T-helper 17 cell (primary cell): Measurements from ENCODE around the gene SON. TPM values are rescaled to one million over a fixed set of nuclear protein-coding genes. Genes with fewer than 3 reads are reported as not detected.
A peak's percentile ranks its signal among the peaks of the same experiment; 100 is the strongest.

Experiments used
- ATAC-seq: fragments of 150-1000 bp; cut with Tn5 transposase; 2 replicates; pipeline ENCODE4 v1.10.0; 2021; ENCODE audit warnings: mild to moderate bottlenecking, moderate library complexity
- DNase-seq, 3 donors: peaks; one replicate each; pipeline versions ENCODE4 v3.0.0 to v3.0.0-alpha.2; 2020 to 2021
- H3K9me3 ChIP-seq: one replicate; pipeline ENCODE4 v1.7.0; 2013; ENCODE audit warnings: low read length, mild to moderate bottlenecking; ENCODE audit not compliant: control insufficient read depth, poor library complexity, severe bottlenecking
- H3K27ac Mint-ChIP-seq: one replicate; pipeline ENCODE4 v1.8.0; 2022; ENCODE audit warnings: mild to moderate bottlenecking, moderate library complexity, mixed read lengths
- H3K27me3 Mint-ChIP-seq: one replicate; pipeline ENCODE4 v1.8.0; 2022; ENCODE audit warnings: mixed read lengths
- H3K36me3 Mint-ChIP-seq: one replicate; pipeline ENCODE4 v1.8.0; 2022; ENCODE audit warnings: low read depth, mixed read lengths
- H3K4me1 Mint-ChIP-seq: one replicate; pipeline ENCODE4 v1.8.0; 2022; ENCODE audit warnings: mild to moderate bottlenecking, mixed read lengths
- H3K4me3 Mint-ChIP-seq: one replicate; pipeline ENCODE4 v1.8.0; 2022; ENCODE audit warnings: mild to moderate bottlenecking, moderate library complexity, mixed read lengths
- total RNA-seq, 4 donors: library from RNA in 2 of 4; stranded (reverse) in 2 of 4; gene quantifications; one replicate each; pipeline ENCODE4 v1.2.3 and lab custom pipeline; 2022 to 2026

SON gene
- total RNA-seq, 2 donors from 2014 or later, result 324 to 380 TPM

- H3K9me3 ChIP-seq, result no peaks in the 10 kb centered on the region
- Mint-ChIP-seq H3K27ac (no peak overlapping the region), H3K27me3 (no peaks in the 10 kb centered on the region), H3K36me3 (peaks cover 10% of the 10 kb centered on the region), H3K4me3 (no peak overlapping the region), H3K4me1 (peaks cover 29% of the 10 kb centered on the region)
- no peak for ATAC-seq
- no peak for DNase-seq
These were observed 8.8 kb downstream of the SON start for GRCh38 chr21:33551664-33552063.

- DNase-seq, result no peak
- peak; percentile 15 for ATAC-seq
- Mint-ChIP-seq H3K4me1 (peaks cover 30% of the 10 kb centered on the region), H3K36me3 (peaks cover 10% of the 10 kb centered on the region), H3K4me3 (peak overlapping the region; percentile 31), H3K27me3 (no peaks in the 10 kb centered on the region), H3K27ac (peak overlapping the region; percentile 64)
- no peaks in the 10 kb centered on the region for H3K9me3 ChIP-seq
These were observed 9.5 kb downstream of the SON start for GRCh38 chr21:33552093-33552998.

- H3K27me3 Mint-ChIP-seq, result no peaks in the 10 kb centered on the region
- H3K4me1 Mint-ChIP-seq, result peaks cover 30% of the 10 kb centered on the region
- H3K9me3 ChIP-seq, result no peaks in the 10 kb centered on the region
- DNase-seq, result no peak
- peak; percentile 13 for ATAC-seq
- peaks cover 10% of the 10 kb centered on the region for H3K36me3 Mint-ChIP-seq
- H3K27ac Mint-ChIP-seq, result peak overlapping the region; percentile 64
- peak overlapping the region; percentile 41 for H3K4me3 Mint-ChIP-seq
These were observed 10.3 kb downstream of the SON start for GRCh38 chr21:33552999-33553598.

- H3K4me1 Mint-ChIP-seq, result peaks cover 30% of the 10 kb centered on the region
- H3K27me3 Mint-ChIP-seq, result no peaks in the 10 kb centered on the region
These were observed 11.6 kb downstream of the SON start for GRCh38 chr21:33554236-33554981.

DNA sequence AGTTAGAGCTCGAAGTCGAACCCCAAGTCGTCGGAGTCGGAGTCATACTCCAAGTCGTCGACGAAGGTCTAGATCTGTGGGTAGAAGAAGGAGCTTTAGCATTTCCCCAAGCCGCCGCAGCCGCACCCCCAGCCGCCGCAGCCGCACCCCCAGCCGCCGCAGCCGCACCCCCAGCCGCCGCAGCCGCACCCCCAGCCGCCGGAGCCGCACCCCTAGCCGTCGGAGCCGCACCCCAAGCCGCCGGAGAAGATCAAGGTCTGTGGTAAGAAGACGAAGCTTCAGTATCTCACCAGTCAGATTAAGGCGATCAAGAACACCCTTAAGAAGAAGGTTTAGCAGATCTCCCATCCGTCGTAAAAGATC is 12.1 kb downstream of the SON start:
- peaks cover 25% of the 10 kb centered on the region for H3K4me1 Mint-ChIP-seq
- ATAC-seq, result no peak
- H3K36me3 Mint-ChIP-seq, result peaks cover 11% of the 10 kb centered on the region
- no peaks in the 10 kb centered on the region for H3K27me3 Mint-ChIP-seq
- DNase-seq, result no peak
- H3K4me3 Mint-ChIP-seq, result no peak overlapping the region
- no peaks in the 10 kb centered on the region for H3K9me3 ChIP-seq
- H3K27ac Mint-ChIP-seq, result peak overlapping the region; percentile 83

More at GRCh38 chr21:33554236-33554981, 11.6 kb downstream of the SON start:
- Mint-ChIP-seq H3K27ac (peak overlapping the region; percentile 83), H3K36me3 (peaks cover 11% of the 10 kb centered on the region), H3K4me3 (peak overlapping the region; percentile 55)
- ATAC-seq (no peak), DNase-seq (no peak)
- no peaks in the 10 kb centered on the region for H3K9me3 ChIP-seq

DNA sequence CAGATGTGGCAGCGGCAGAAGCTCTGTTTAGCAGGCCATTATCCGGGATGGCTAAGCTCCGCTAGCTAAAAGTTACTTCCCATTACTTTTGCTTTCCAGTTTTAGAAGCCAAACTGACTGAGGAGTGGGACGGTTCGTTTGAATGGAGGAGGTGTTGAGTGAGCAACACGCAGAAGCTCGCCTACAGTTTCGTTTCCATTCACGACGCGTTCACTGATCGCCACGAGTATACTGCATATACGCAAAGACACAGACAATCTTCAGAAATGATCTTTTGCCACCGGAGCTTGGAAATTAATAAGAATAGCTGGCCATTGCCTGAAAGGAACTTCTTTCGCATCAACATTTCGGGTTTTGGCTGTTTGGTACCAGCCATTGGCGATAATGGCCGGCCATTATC is 14.6 kb downstream of the SON start:
- Mint-ChIP-seq H3K27ac (no peak overlapping the region), H3K4me3 (no peak overlapping the region), H3K36me3 (peaks cover 13% of the 10 kb centered on the region), H3K4me1 (peaks cover 34% of the 10 kb centered on the region), H3K27me3 (no peaks in the 10 kb centered on the region)
- no peaks in the 10 kb centered on the region for H3K9me3 ChIP-seq
- no peak for DNase-seq
- ATAC-seq, result no peak

- no peak for DNase-seq
- peak overlapping the region; percentile 7 for H3K4me3 Mint-ChIP-seq
- peak overlapping the region; percentile 51 for H3K27ac Mint-ChIP-seq
- H3K4me1 Mint-ChIP-seq, result peaks cover 39% of the 10 kb centered on the region
- ATAC-seq, result no peak
- H3K9me3 ChIP-seq, result no peaks in the 10 kb centered on the region
- H3K36me3 Mint-ChIP-seq, result peaks cover 15% of the 10 kb centered on the region
- H3K27me3 Mint-ChIP-seq, result no peaks in the 10 kb centered on the region
These were observed 16.1 kb downstream of the SON start for GRCh38 chr21:33558777-33559421.

GRCh38 chr21:33559813-33560212 is 17.0 kb downstream of the SON start:
- no peak for ATAC-seq
- H3K9me3 ChIP-seq, result no peaks in the 10 kb centered on the region
- Mint-ChIP-seq H3K27ac (no peak overlapping the region), H3K4me1 (peaks cover 32% of the 10 kb centered on the region), H3K27me3 (no peaks in the 10 kb centered on the region), H3K4me3 (no peak overlapping the region), H3K36me3 (peaks cover 10% of the 10 kb centered on the region)
- DNase-seq, result no peak

GRCh38 chr21:33560965-33561364 is 18.1 kb downstream of the SON start:
- Mint-ChIP-seq H3K27me3 (no peaks in the 10 kb centered on the region), H3K36me3 (peaks cover 10% of the 10 kb centered on the region), H3K27ac (peak overlapping the region; percentile 84), H3K4me1 (peaks cover 27% of the 10 kb centered on the region), H3K4me3 (no peak overlapping the region)
- no peaks in the 10 kb centered on the region for H3K9me3 ChIP-seq
- ATAC-seq (no peak), DNase-seq (no peak)

GRCh38 chr21:33561373-33561772 is 18.5 kb downstream of the SON start:
- H3K9me3 ChIP-seq, result no peaks in the 10 kb centered on the region
- ATAC-seq, result no peak
- DNase-seq, result no peak
- Mint-ChIP-seq H3K36me3 (peaks cover 8% of the 10 kb centered on the region), H3K27ac (peak overlapping the region; percentile 84), H3K4me1 (peaks cover 23% of the 10 kb centered on the region), H3K4me3 (no peak overlapping the region), H3K27me3 (no peaks in the 10 kb centered on the region)

GRCh38 chr21:33562389-33562788 is 19.6 kb downstream of the SON start:
- peaks cover 21% of the 10 kb centered on the region for H3K4me1 Mint-ChIP-seq
- H3K9me3 ChIP-seq, result no peaks in the 10 kb centered on the region
- DNase-seq, result no peak
- no peak for ATAC-seq
- H3K27ac Mint-ChIP-seq, result peak overlapping the region; percentile 19
- no peaks in the 10 kb centered on the region for H3K27me3 Mint-ChIP-seq
- H3K36me3 Mint-ChIP-seq, result peaks cover 8% of the 10 kb centered on the region
- H3K4me3 Mint-ChIP-seq, result no peak overlapping the region

DNA sequence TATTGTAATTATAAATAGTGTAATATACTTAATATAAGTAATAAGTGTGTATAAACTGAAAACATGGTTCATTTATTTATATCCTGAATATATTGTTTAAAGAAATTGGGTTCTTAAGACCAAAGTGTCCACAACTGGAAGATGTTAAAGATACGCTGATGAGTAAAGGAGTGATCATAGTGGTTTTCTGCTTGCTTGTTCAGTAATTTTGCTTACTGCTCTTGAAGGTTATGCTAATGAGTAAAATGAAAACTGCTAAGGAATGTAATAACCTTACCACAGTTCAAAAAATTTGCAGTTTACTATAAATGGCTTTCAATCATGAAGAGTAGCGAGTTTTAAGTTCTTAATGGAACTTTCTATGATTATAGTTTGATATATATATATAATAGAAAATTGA is 23.7 kb downstream of the SON start:
- Mint-ChIP-seq H3K4me3 (no peak overlapping the region), H3K36me3 (peaks cover 5% of the 10 kb centered on the region), H3K27me3 (no peaks in the 10 kb centered on the region), H3K27ac (peak overlapping the region; percentile 65), H3K4me1 (peaks cover 16% of the 10 kb centered on the region)
- ATAC-seq, result no peak
- DNase-seq, result no peak
- H3K9me3 ChIP-seq, result no peaks in the 10 kb centered on the region

- no peaks in the 10 kb centered on the region for H3K27me3 Mint-ChIP-seq
- no peak overlapping the region for H3K4me3 Mint-ChIP-seq
- H3K36me3 Mint-ChIP-seq, result peaks cover 5% of the 10 kb centered on the region
- peaks cover 13% of the 10 kb centered on the region for H3K4me1 Mint-ChIP-seq
- no peaks in the 10 kb centered on the region for H3K9me3 ChIP-seq
- no peak for DNase-seq
- ATAC-seq, result no peak
- peak overlapping the region; percentile 65 for H3K27ac Mint-ChIP-seq
These were observed 25.1 kb downstream of the SON start for GRCh38 chr21:33567914-33568313.
